DMS 273 treated with DMSO at 0.1 percent for 48 hours (cell line): ENCODE data around the gene P2RX4.
"Not testable (repeated sequence)": the region's sequence is repeated elsewhere in the genome, so short reads cannot be mapped to it uniquely, and the experiment has no call there.

Source experiments
- DNase-seq: peaks from one replicate; lab custom pipeline; 2025; lab: John Stamatoyannopoulos, UW

Gene P2RX4

DNA sequence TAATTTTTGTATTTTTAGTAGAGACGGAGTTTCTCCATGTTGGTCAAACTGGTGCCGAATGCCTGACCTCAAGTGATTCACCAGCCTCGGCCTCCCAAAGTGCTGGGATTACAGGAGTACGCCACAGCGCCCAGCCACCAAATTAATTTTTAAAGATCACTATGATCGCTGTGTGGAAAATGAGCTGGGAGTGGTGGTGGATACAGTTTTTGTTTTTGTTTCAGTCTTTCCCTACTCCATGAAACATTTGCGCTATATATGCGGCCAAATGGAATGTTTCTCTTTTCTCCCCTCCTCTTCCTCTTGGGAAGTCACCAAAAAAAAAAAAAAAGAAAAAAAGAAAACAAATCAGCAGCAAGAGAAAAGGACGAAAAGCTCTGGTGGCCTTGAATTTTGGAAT is 20.8 kb upstream of the P2RX4 start:
- no peak for DNase-seq

GRCh38 chr12:121189619-121190155 is 20.2 kb upstream of the P2RX4 start:
- DNase-seq, result no peak

- no peak for DNase-seq
These were observed 19.4 kb upstream of the P2RX4 start for GRCh38 chr12:121190523-121191031.

- DNase-seq, result no peak
These were observed 18.8 kb upstream of the P2RX4 start for GRCh38 chr12:121191151-121191550.

DNA sequence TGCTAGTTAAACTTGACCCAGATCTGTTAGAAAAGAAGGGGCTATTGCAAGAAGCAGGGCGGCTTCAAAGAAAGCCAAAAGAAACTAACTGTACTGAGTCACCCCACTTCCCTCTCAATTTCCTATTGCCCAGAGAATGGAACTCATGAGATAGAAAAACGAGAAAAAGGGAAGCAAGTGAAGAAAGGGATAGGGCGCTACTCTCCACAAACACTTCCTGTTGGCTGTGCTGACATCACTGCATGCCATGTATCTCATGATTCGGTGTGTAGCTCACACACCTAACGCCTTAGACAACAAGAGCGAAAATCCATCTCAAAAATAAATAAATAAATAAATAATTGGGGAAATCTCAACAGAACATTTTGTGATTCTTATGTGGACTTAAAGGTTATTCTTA is 13.0 kb upstream of the P2RX4 start:
- DNase-seq, result no peak

DNA sequence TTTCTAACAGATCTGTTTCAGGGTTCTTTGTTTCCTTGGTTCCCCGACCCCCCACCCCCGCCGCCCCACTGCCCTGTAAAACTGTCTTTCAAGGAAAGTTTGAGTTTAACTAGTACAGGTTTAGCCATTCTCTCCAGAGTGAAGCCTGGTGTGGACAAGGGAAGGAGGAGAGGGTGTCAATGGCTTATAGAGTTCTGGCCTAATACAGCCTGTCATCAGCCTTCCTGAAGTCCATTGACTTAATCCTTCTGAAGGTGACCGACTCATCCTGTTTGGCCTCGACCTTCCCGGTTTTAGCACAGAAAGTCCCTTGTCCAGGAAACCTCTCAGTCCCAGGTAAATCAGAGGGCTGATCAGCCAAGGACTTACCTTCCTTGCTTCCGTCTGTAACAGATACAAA is 11.0 kb upstream of the P2RX4 start:
- no peak for DNase-seq

- not testable (repeated sequence) for DNase-seq
These were observed 8.8 kb upstream of the P2RX4 start for GRCh38 chr12:121201140-121201539.

DNA sequence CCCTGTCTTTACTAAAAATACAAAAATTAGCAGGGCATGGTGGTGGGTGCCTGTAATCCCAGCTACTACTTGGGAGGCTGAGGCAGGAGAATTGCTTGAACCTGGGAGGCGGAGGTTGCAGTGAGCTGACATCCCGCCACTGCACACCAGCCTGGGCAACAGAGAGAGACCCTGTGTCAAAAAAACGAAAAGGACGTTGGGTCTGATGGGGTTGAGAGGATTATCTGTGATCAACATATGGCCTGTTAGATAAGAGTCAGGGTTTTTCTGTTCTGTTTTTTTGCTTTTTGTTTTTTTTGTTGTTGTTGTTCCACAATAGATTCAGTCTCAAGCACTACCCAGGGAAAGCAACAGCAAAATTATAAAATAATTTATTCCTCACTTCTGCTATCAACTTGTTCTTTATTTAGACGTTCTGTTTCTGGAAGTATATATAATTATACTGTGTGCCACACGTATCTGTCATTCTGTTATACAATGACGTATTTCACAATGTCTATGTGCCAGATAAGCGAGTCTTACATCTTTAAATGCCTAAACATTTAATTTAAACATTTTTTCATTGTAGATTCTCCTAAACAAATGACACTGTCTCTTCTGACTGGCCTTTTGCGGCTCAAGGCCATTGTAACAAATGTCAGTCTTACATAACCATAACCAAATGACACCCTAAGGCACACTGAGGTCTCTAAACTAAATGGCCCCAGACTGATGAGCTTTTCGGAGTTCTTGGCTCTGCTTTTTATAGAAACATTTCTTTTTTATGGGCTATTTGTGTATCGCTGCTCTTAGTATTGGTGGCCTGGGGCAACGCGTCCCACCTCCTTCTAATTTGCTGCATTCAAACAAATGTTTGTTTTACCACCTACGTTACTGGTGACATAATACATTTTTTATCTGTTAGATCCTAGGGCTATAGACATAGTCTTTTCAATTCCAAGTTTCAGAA is 7.2 kb upstream of the P2RX4 start:
- no peak for DNase-seq

- DNase-seq, result no peak
These were observed 6.4 kb upstream of the P2RX4 start for GRCh38 chr12:121203482-121203881.

DNA sequence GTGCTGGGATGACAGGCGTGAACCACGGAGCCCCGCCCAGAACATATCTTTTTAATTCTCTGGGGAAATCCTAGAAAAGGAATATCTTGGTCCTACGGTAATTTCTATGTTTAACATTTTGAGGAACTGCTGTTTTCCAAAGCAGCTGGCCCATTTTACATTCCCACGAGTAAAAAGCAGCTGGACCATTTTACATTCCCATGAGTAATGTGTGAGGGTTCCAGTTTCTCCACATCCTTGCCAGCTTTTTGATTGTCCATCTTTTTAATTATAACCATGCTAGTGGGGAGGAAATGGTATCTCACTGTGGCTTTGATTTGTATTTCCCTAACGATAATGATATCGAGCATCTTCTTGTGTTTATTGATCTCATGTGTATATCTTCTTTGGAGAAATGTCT is 4.4 kb upstream of the P2RX4 start:
- DNase-seq, result no peak

DNA sequence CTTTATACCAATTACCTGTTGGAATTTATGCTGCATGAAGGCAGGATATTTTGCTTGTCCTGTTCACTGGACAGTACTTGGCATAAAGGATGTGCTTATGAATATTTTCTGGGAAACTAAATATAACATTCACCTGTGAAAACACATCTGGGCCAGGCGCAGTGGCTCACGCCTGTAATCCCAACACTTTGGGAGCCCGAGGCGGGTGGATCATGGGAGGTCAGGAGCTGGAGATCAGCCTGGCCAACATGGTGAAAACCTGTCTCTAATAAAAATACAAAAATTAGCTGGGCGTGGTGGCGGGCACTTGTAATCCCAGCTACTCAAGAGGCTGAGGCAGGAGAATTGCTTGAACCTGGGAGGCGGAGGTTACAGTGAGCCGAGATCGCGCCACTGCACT is 1.4 kb upstream of the P2RX4 start:
- not testable (repeated sequence) for DNase-seq

GRCh38 chr12:121209221-121209620 is 708 bp upstream of the P2RX4 start:
- no peak for DNase-seq

GRCh38 chr12:121212875-121213274 is 2.9 kb downstream of the P2RX4 start:
- no peak for DNase-seq

- DNase-seq, result no peak
These were observed 4.3 kb downstream of the P2RX4 start for GRCh38 chr12:121214166-121214777.

GRCh38 chr12:121214855-121215745 is 5.2 kb downstream of the P2RX4 start:
- DNase-seq, result no peak

GRCh38 chr12:121216102-121216501 is 6.2 kb downstream of the P2RX4 start:
- no peak for DNase-seq

DNA sequence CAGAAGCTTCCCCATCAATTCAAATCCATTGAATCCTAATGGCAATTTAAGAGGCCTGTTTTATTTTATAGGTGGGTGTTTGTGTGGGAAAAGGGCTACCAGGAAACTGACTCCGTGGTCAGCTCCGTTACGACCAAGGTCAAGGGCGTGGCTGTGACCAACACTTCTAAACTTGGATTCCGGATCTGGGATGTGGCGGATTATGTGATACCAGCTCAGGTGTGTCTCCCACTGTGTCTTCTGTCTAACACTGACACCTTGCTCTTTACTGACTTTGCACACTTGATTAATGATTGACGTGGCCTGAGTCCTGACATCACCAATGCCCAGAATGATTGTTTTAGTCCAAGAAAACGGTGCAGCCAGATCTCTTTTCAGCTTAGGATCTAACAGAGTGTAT is 7.1 kb downstream of the P2RX4 start:
- no peak for DNase-seq

GRCh38 chr12:121217761-121218160 is 7.8 kb downstream of the P2RX4 start:
- no peak for DNase-seq

DNA sequence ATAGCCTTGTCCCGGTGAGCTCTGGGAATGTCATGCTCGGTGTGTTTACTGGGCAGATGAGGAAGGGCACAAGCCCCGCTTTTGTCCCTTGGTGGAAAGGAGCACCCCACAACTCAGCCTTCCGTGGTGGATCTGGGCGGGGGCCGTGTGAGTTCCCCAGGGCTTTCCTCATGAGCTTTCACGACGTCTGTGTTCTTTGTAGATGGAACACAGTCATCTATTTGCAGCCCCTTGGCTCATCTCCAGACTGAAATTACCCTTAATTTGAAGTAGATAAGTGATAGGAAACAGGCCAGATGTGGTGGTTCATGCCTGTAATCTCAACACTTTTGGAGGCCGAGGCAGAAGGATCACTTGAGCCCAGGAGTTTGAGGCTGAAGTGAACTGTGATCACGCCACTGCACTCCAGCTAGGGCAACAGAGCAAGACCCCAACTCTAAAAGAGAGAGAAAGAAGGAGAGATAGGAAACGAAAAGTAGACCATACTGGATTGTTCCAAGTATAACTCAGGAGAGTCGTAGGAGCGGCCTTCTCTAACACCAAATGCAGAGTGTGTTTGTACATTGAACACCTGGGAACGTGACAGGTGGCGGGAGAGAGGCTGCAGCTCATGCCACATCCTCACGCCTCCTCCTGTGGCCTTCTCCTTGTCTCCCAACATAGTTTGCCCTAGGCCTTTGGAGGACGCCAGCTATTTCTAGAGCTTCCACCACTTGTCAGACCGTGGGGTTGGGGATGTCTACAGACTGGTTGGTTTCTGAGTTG is 8.8 kb downstream of the P2RX4 start:
- DNase-seq, result no peak

DNA sequence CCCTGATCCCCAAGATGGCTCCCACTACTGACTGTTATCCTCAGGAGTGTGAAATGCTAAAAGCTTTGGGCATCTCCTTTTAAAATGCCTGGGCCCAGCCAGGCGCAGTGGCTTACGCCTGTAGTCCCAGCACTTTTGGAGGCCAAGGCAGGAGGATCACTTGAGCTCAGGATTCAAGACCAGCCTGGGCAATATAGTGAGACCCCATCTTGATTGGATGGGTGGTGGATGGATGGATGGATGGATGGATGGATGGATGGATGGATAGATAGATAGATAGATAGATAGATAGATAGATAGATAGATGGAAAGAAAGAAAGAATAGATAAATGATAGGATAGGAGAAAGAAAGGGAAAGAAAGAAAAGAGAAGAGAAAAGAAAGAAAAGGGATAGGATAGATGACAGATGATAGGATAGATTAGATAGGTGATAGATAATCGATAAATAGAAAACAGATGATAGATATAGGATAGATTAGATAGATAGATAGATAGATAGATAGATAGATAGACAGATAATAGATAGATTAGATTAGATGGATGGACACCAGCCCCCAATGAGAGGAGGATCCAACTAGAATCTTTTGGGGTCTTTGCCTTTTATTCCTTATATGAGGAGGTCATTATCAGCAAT is 9.5 kb downstream of the P2RX4 start:
- DNase-seq, result no peak

GRCh38 chr12:121222847-121223246 is 12.9 kb downstream of the P2RX4 start:
- DNase-seq, result no peak
